ENCODE results near the gene RAPGEF1. TPM values are rescaled to one million over a fixed set of nuclear protein-coding genes. Genes with fewer than 3 reads are reported as not detected.

Gene RAPGEF1
- polyA plus RNA-seq, 1 donor from 2014 or later = 23.6 TPM

DNA sequence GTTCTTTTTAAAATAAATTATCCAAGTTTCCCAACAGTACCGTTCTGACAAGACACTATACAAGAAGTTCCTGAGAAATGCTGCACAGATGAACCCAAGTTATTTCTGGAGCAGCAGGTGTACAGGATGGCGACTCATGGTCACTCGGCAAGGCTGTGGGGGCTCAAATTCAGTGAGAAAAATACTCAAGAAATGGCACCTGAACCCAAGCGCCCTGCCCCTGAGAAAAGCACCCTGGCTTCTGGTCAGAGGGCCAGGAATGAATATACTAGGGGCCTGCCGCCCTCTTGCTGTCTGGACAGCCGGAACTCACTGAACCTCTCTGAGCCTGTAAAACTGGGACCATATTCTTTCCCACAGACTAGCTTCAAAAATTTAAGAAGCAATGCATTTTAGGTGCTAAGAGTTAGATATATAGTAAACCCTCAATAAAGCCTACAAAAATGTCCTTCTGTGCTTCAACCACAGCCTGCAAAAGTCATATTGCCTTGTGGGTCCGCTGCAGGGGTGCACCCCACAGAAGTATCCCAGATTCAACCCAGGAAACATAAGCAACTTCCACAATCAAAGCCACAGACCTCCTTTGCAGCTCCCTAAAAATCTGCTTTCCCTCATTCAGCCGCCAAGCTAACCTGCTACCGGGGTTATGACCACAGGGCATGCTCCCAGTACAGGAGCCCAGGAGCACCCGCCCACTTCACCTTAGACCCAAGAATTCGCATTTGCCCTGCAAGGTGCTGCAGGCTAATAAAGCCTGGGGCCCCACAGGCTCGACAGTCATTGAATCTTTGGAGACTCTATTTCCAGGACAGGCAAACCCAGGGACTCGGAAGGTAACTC lies 1.4 kb downstream of the RAPGEF1 start:
- peak overlapping the region; percentile 3 for H2AFZ ChIP-seq (ENCODE audit: low read depth, low read length)

More for the DNA sequence above, 1.4 kb downstream of the RAPGEF1 start:
- Histone ChIP-seq H3K4me3 (ENCODE audit: low read length) (peak overlapping the region; percentile 87), H3K79me2 (replicated peaks; ENCODE audit: insufficient read depth, low read length) (peaks cover 46% of the 10 kb centered on the region), H3F3A (ENCODE audit: insufficient read depth, low read length, poor library complexity, severe bottlenecking) (no peaks in the 10 kb centered on the region), H3K4me2 (ENCODE audit: low read length) (peak overlapping the region; percentile 54), H4K20me1 (ENCODE audit: insufficient read depth) (peaks cover 5% of the 10 kb centered on the region), H3K9me2 (ENCODE audit: insufficient read depth, low read length) (no peaks in the 10 kb centered on the region), H3K36me3 (ENCODE audit: insufficient read depth, low read length) (no peaks in the 10 kb centered on the region), H3K27ac (ENCODE audit: low read length) (peak overlapping the region; percentile 51), H3K27me3 (ENCODE audit: insufficient read depth, low read depth, low read length) (no peaks in the 10 kb centered on the region), H3K9me3 (ENCODE audit: low read length) (no peaks in the 10 kb centered on the region), H3K9ac (ENCODE audit: low read length) (peak overlapping the region; percentile 81)
- TF ChIP-seq EP300 (conservative IDR thresholded peaks at IDR 0.05; ENCODE audit: poor library complexity, severe bottlenecking) = no peak
- TF ChIP-seq CTCF (IDR thresholded peaks at IDR 0.05; ENCODE audit: poor library complexity, severe bottlenecking) = no peak
- TF ChIP-seq TAF1 (IDR thresholded peaks at IDR 0.05; ENCODE audit: low read depth) = no peak
- TF ChIP-seq REST (IDR thresholded peaks at IDR 0.05; ENCODE audit: borderline replicate concordance) = no peak
- no peak for TF ChIP-seq SMC3 (conservative IDR thresholded peaks at IDR 0.05; ENCODE audit: poor library complexity)
- no peak for TF ChIP-seq RAD21 (conservative IDR thresholded peaks at IDR 0.05)
- no peak for TF ChIP-seq MXI1 (conservative IDR thresholded peaks at IDR 0.05; ENCODE audit: poor library complexity, severe bottlenecking)
- no peak for TF ChIP-seq EZH2 (IDR thresholded peaks at IDR 0.05; ENCODE audit: borderline replicate concordance, insufficient read depth, low read length, poor library complexity, severe bottlenecking)
- TF ChIP-seq POLR2AphosphoS5 (IDR thresholded peaks at IDR 0.05) = no peak
